ENCODE results near the gene PANX3. TPM values are rescaled to one million over a fixed set of nuclear protein-coding genes. Genes with fewer than 3 reads are reported as not detected.

Gene PANX3
- total RNA-seq, 1 experiment from 2014 or later: not detected

DNA sequence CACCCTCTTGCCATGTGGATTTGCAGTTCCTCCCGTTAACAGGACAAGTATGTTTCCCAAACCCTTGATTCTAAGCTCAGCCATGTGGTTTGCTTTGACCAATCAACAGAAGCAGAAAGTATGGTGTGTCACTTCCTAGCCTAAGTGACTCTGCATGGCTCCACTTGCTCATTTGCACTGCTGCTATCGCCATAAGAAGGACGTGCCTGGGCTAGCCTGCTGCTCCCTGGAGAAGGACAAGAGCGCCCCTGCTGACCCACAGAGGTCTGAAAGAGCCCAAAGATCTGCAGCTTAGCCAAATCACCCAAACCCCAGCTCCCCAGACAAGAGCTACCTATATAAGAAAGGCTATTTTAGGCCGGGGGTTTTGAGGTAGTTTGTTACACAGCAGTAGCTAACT, 29.4 kb downstream of the PANX3 start:
- POLR2A ChIA-PET: interaction anchor here (1.0 to 2.0 kb wide), 3 partner anchors 10 to 16 kb away, joined by 3 to 6 read pairs (median 3); no protein-coding TSS in a partner anchor
- TF ChIP-seq, protein P1, sequence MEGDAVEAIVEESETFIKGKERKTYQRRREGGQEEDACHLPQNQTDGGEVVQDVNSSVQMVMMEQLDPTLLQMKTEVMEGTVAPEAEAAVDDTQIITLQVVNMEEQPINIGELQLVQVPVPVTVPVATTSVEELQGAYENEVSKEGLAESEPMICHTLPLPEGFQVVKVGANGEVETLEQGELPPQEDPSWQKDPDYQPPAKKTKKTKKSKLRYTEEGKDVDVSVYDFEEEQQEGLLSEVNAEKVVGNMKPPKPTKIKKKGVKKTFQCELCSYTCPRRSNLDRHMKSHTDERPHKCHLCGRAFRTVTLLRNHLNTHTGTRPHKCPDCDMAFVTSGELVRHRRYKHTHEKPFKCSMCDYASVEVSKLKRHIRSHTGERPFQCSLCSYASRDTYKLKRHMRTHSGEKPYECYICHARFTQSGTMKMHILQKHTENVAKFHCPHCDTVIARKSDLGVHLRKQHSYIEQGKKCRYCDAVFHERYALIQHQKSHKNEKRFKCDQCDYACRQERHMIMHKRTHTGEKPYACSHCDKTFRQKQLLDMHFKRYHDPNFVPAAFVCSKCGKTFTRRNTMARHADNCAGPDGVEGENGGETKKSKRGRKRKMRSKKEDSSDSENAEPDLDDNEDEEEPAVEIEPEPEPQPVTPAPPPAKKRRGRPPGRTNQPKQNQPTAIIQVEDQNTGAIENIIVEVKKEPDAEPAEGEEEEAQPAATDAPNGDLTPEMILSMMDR (IDR thresholded peaks at IDR 0.05; ENCODE audit: unreplicated experiment): no peak
- peak overlapping the region; percentile 31 for H3K27ac Mint-ChIP-seq (ENCODE audit: low read depth, unreplicated experiment)
- peaks cover 7% of the 10 kb centered on the region for H3K9me3 Mint-ChIP-seq (ENCODE audit: unreplicated experiment)
- BruUV-seq (replicated peaks): no TSS peak
- peaks cover 15% of the 10 kb centered on the region for H3K4me1 Mint-ChIP-seq (ENCODE audit: insufficient read depth, unreplicated experiment)
- H3K36me3 Mint-ChIP-seq (ENCODE audit: insufficient read depth, unreplicated experiment): peaks cover 29% of the 10 kb centered on the region
- CTCF ChIA-PET: interaction anchor here (1.0 to 5.9 kb wide), 8 partner anchors 9 to 236 kb away, joined by 3 to 66 read pairs (median 5); partner anchors contain the start of gene TBRG1
- intact Hi-C loops (cut with micrococcal nuclease): no loop called here
- no peak overlapping the region for H3K4me3 Mint-ChIP-seq (ENCODE audit: unreplicated experiment)
- no peaks in the 10 kb centered on the region for H3K27me3 Mint-ChIP-seq (ENCODE audit: insufficient read depth, unreplicated experiment)
- DNase-seq (ENCODE audit: unreplicated experiment): no peak

DNA sequence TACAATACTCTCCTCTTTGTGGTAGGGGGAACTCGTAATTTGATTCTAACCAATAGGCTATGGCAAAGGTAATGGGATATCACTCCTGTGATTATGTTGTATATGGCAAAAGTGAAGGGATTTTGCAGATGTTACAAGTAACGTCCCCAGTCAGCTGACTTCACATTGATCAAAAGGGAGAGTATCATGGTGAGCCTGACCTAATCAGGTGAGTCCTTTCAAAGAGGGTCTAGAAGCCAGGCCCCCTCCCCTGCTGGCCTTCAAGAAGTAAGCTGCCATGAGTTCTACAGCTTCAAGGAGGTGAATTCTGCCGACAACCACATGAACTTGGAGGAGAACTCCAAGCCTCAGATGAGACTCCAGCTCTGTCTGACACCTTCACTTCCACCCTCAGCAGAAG, 31.4 kb downstream of the PANX3 start:
- Mint-ChIP-seq H3K36me3 (ENCODE audit: insufficient read depth, unreplicated experiment) (peaks cover 18% of the 10 kb centered on the region), H3K27ac (ENCODE audit: low read depth, unreplicated experiment) (peak overlapping the region; percentile 52), H3K4me3 (ENCODE audit: unreplicated experiment) (no peak overlapping the region), H3K27me3 (ENCODE audit: insufficient read depth, unreplicated experiment) (no peaks in the 10 kb centered on the region), H3K4me1 (ENCODE audit: insufficient read depth, unreplicated experiment) (peaks cover 15% of the 10 kb centered on the region), H3K9me3 (ENCODE audit: unreplicated experiment) (peaks cover 7% of the 10 kb centered on the region)
- BruUV-seq (replicated peaks): no TSS peak
- TF ChIP-seq, protein P1 (IDR thresholded peaks at IDR 0.05; ENCODE audit: unreplicated experiment): no peak
- intact Hi-C loops (cut with micrococcal nuclease): no loop called here
- no peak for DNase-seq (ENCODE audit: unreplicated experiment)
- ChIA-PET CTCF (interaction anchor here (0.7 to 5.9 kb wide), 13 partner anchors 10 to 788 kb away, joined by 3 to 66 read pairs (median 4); partner anchors contain the start of gene TBRG1), POLR2A (interaction anchor here (0.9 to 1.2 kb wide), 2 partner anchors 9 to 20 kb away, joined by 4 read pairs; partner anchors contain the start of gene TBRG1)

DNA sequence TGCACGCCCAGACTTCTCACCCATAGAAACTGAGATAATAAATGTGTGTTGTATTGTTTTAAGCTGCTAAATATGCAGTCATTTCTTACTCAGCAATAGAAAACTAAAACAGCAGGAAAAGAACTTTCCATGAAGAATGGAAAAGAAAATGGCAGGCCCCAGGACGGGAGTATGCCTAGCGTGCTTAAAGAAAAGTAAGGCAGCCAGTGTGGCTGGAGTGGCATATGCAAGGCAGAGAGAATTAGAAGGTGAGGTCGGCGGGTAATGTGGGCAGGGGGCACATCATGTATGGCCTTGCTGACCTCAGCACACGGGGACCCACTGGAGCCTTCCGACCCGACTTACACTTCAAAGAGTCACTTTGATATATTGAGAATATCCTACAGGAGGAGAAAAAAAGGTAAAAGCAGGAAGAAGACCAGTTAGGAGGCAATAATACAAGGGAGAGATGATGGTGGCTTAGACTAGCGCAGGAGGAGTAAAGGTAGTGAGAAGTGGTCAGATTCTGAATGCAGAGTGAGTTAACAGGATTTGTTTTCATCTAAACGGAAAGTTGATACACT, 31.9 kb downstream of the PANX3 start:
- POLR2A ChIA-PET: interaction anchor here (0.7 to 2.3 kb wide), 4 partner anchors 10 to 156 kb away, joined by 3 to 7 read pairs (median 4); partner anchors contain the start of gene TBRG1
- H3K36me3 Mint-ChIP-seq (ENCODE audit: insufficient read depth, unreplicated experiment): peaks cover 16% of the 10 kb centered on the region
- H3K4me1 Mint-ChIP-seq (ENCODE audit: insufficient read depth, unreplicated experiment): peaks cover 15% of the 10 kb centered on the region

More for the DNA sequence above, 31.9 kb downstream of the PANX3 start:
- intact Hi-C loops (cut with micrococcal nuclease): no loop called here
- Mint-ChIP-seq H3K4me3 (ENCODE audit: unreplicated experiment) (no peak overlapping the region), H3K27ac (ENCODE audit: low read depth, unreplicated experiment) (peak overlapping the region; percentile 52), H3K27me3 (ENCODE audit: insufficient read depth, unreplicated experiment) (no peaks in the 10 kb centered on the region), H3K9me3 (ENCODE audit: unreplicated experiment) (peaks cover 7% of the 10 kb centered on the region)
- BruUV-seq (replicated peaks): no TSS peak
- CTCF ChIA-PET: interaction anchor here (0.7 to 5.9 kb wide), 24 partner anchors 10 to 788 kb away, joined by 3 to 66 read pairs (median 6); partner anchors contain the start of genes SIAE, SPA17 and TBRG1
- TF ChIP-seq, protein P1 (IDR thresholded peaks at IDR 0.05; ENCODE audit: unreplicated experiment): no peak
- no peak for DNase-seq (ENCODE audit: unreplicated experiment)
